Measurements from ENCODE around the gene TSEN54.

DNA sequence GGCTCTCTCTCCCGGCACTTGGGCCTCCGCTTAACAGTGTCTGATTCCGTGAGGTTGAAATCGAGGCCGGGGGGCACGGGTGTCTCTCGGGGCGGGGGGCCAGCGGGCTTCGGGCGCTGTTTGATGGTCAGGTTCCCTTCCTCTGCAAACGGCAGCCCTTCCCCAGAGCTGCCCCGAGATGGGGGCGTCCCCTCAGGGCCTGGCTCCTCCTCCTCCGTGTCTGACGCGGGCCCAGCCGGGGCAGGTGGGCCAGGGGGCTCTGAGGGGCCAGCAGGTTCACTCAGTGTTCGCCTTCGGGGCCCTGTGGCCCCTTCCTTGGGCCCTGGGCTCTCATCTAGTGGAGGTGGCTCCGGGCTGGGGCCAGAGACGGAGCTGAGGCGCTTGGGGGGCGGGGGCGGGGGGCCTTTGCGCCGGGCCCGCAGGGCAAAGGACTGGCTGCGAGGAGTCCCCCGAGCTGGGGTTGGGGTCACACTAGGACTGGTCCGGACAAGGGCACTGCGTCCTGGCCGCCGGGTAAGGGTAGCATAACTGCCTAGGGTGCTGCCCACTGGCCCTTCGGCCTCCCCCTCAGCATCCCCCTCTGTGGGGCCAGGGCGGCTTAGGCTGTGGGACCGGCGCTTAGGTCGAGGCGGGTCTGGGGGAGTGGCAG is 14.1 kb upstream of the TSEN54 start:
- TF ChIP-seq CTCF (IDR thresholded peaks at IDR 0.05; ENCODE audit: poor library complexity) (no peak), EZH2phosphoT487 (IDR thresholded peaks at IDR 0.05; ENCODE audit: low read depth, severe bottlenecking, unreplicated experiment) (no peak), EZH2 (IDR thresholded peaks at IDR 0.05; ENCODE audit: borderline replicate concordance) (no peak)

Data from hepatocyte (in vitro differentiated cells).